Neutrophil (primary cell): ENCODE results near the gene TNFAIP3.
A peak's percentile ranks its signal among the peaks of the same experiment; 100 is the strongest.

Experiments used
- H3K27ac ChIP-seq: fragments of 200-600 bp; sonication (generic); 2 replicates; pipeline ENCODE4 v1.5.1; 2016; ENCODE audit warnings: mild to moderate bottlenecking, moderate library complexity
- H3K27me3 ChIP-seq: fragments of 200-600 bp; sonication (generic); 2 replicates; pipeline ENCODE4 v1.6.0; 2016; ENCODE audit warnings: mild to moderate bottlenecking
- H3K36me3 ChIP-seq: fragments of 200-600 bp; sonication (generic); 2 replicates; pipeline ENCODE4 v1.5.1; 2017
- H3K4me1 ChIP-seq, 2 experiments: fragments of 200-600 bp in 1 of 2; sonication (generic) in 1 of 2; 1 replicate in 1 of 2; 2 replicates in 1 of 2; pipeline versions ENCODE4 v1.5.1 to v1.6.1; 2013 to 2016; ENCODE audit warnings: low read depth in 1 of 2, low read length in 1 of 2, mild to moderate bottlenecking in 1 of 2, moderate library complexity in 1 of 2; ENCODE audit not compliant: control insufficient read depth in 1 of 2, insufficient read depth in 1 of 2
- H3K4me3 ChIP-seq, 2 experiments: fragments of 200-600 bp in 1 of 2; sonication (generic) in 1 of 2; 1 replicate in 1 of 2; 2 replicates in 1 of 2; pipeline ENCODE4 v1.5.1; 2013 to 2016; ENCODE audit warnings: low read depth in 1 of 2, low read length in 1 of 2, mild to moderate bottlenecking in 1 of 2, moderate library complexity in 1 of 2
- H3K9me3 ChIP-seq: fragments of 200-600 bp; sonication (generic); 2 replicates; pipeline ENCODE4 v1.5.1; 2016
- TF ChIP-seq, protein P1 (sequence below): fragments of 200-600 bp; sonication (generic); IDR thresholded peaks from 2 replicates; pipeline ENCODE4 v1.5.1; 2016; ENCODE audit warnings: antibody characterized with exemption

TNFAIP3 gene

DNA sequence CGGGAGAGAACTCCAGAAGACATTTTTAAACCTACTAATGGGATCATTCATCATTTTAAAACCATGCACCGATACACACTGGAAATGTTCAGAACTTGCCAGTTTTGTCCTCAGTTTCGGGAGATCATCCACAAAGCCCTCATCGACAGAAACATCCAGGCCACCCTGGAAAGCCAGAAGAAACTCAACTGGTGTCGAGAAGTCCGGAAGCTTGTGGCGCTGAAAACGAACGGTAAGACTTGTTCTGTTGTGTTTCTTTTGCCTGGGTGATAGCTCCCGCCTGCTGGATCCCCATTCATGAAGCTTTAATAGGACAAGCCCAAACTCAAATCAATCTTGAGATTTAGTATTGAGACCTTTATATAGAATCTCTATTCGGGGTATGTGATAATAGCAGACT, 4.2 kb downstream of the TNFAIP3 start:
- TF ChIP-seq, protein P1, sequence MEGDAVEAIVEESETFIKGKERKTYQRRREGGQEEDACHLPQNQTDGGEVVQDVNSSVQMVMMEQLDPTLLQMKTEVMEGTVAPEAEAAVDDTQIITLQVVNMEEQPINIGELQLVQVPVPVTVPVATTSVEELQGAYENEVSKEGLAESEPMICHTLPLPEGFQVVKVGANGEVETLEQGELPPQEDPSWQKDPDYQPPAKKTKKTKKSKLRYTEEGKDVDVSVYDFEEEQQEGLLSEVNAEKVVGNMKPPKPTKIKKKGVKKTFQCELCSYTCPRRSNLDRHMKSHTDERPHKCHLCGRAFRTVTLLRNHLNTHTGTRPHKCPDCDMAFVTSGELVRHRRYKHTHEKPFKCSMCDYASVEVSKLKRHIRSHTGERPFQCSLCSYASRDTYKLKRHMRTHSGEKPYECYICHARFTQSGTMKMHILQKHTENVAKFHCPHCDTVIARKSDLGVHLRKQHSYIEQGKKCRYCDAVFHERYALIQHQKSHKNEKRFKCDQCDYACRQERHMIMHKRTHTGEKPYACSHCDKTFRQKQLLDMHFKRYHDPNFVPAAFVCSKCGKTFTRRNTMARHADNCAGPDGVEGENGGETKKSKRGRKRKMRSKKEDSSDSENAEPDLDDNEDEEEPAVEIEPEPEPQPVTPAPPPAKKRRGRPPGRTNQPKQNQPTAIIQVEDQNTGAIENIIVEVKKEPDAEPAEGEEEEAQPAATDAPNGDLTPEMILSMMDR, result no peak
- Histone ChIP-seq H3K27ac (peak overlapping the region; percentile 80), H3K27me3 (no peaks in the 10 kb centered on the region), H3K4me3 (peak overlapping the region in 1 of 2 experiments; percentile 99), H3K4me1 (peaks cover 69 to 80% of the 10 kb centered on the region in 2 experiments), H3K36me3 (peaks cover 28% of the 10 kb centered on the region), H3K9me3 (no peaks in the 10 kb centered on the region)

DNA sequence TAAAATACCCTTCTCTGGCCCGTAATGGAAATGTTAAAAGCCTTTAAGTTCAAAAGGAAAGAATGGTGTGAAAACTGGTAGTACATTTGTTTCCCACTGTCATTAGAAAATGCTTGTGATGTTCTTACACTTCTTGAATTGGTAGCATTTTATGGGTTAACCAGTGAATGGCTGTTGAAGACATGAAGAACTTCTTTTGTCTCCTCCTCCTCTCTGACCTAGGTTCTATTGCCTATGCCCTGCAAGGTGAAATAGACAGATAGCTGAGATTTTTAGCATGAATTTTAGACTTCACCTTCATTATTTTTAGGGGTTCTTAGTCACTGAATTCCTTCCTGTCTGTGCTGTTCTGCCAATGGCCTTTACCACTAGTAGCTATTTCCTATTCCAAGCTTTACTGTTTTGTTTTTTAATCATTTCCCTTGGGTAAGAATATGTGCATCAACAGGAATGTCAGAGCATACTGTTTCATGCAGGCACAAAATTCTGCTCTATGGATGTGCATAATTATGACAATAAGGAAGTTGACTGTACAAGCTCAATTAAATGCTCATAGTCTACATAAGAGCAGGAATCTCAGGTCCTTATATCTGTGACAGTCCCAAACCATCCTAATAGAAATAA, 4.9 kb downstream of the TNFAIP3 start:
- peaks cover 35% of the 10 kb centered on the region for H3K36me3 ChIP-seq
- H3K9me3 ChIP-seq, result no peaks in the 10 kb centered on the region
- H3K27me3 ChIP-seq, result no peaks in the 10 kb centered on the region
- peak overlapping the region; percentile 80 for H3K27ac ChIP-seq
- TF ChIP-seq, protein P1, result no peak
- H3K4me3 ChIP-seq, result peak overlapping the region in 1 of 2 experiments; percentile 99
- H3K4me1 ChIP-seq, result peaks cover 65 to 75% of the 10 kb centered on the region in 2 experiments

DNA sequence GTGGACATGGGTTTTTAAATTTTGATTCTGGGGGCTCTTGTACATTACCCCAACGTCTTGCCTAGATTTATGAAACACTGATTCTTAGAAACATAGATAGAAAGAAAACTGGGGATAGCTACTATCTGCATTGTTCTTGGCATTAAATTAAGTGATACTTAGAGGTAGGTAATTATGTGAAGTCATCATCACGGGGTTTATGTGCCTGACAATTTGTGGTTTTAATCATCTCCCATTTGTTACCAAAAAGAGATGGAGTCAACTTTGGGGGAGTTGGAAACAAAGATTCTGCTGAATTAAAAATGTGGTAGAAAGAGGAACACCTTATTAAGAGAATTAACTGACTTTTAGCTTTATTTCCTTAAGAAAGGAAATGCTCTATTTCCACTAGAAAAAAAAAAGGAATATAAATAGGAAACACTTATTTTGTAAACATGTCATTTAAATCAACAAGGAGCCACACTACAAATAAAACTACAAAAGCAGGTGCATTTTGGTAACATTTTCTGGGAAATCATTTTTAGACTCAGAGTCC, 5.6 kb downstream of the TNFAIP3 start:
- peaks cover 71 to 77% of the 10 kb centered on the region in 2 experiments for H3K4me1 ChIP-seq
- H3K27me3 ChIP-seq, result no peaks in the 10 kb centered on the region
- H3K36me3 ChIP-seq, result peaks cover 42% of the 10 kb centered on the region
- peak overlapping the region; percentile 80 for H3K27ac ChIP-seq
- H3K4me3 ChIP-seq, result peak overlapping the region; percentile 55 to 99
- TF ChIP-seq, protein P1, result no peak
- H3K9me3 ChIP-seq, result no peaks in the 10 kb centered on the region

DNA sequence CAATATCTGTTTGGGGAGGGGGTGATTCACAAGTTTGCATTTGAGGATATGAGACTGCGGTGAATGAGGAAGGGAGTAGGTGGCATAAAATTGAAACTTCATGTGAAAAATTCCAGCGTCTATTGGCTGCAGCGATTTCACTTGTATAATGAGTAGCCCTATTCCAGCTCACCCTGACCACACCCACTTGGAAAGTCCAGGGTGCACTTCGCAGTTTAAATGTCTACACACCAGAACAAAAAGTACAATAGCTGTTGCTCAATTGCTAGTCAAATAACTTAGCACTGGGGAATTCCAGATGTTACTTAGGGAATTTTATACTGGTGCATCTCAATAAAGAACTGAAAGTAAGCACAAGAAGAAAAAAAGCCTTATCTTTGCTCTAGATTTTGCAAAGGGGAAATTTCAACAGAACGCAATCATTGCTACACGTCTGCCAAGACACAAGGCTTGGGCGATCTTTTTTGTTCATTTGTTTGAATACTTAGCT, 6.3 kb downstream of the TNFAIP3 start:
- Histone ChIP-seq H3K9me3 (no peaks in the 10 kb centered on the region), H3K27ac (peak overlapping the region; percentile 80), H3K27me3 (no peaks in the 10 kb centered on the region), H3K36me3 (peaks cover 49% of the 10 kb centered on the region), H3K4me1 (peaks cover 77 to 78% of the 10 kb centered on the region in 2 experiments), H3K4me3 (peak overlapping the region; percentile 55 to 99)
- TF ChIP-seq, protein P1, result no peak

DNA sequence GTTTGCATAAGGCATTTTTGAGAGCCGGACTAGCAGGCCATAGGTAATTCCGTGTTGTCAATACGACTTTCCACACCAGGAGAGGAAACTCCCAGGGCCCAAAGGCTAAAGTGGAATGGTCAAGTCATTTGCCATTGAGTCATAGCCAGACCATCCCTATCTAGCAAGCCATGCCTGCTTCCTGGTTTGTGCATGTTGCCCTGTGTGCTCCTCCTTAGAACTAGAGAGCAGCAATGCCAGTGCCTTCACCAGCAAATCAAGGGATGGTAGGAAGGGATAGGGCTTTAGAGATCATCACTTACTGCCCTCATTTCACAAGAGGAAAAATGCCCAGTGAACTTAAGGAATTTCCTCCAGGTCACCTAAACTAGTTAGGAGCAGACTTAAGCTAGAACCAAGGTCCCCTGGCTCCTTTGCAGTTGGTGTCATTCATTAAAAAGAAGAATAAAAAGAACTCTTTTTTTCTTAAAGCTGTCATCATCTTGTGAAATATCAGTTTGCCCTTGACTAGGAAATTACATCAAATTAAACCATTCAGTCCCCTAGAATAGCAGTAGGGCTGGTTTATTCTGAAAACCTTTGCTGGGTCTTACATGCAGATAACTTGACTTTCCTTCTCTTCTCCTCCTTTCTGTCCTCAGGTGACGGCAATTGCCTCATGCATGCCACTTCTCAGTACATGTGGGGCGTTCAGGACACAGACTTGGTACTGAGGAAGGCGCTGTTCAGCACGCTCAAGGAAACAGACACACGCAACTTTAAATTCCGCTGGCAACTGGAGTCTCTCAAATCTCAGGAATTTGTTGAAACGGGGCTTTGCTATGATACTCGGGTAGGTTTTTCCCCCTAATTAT, 7.4 kb downstream of the TNFAIP3 start:
- Histone ChIP-seq H3K27ac (peak overlapping the region; percentile 80), H3K4me1 (peaks cover 72 to 80% of the 10 kb centered on the region in 2 experiments), H3K27me3 (no peaks in the 10 kb centered on the region), H3K36me3 (peaks cover 60% of the 10 kb centered on the region), H3K4me3 (peak overlapping the region; percentile 55 to 99), H3K9me3 (no peaks in the 10 kb centered on the region)
- TF ChIP-seq, protein P1, result no peak
